ENCODE measurements around the gene M6PR.
A peak's percentile ranks its signal among the peaks of the same experiment; 100 is the strongest.
"Not testable (repeated sequence)": the region's sequence is repeated elsewhere in the genome, so short reads cannot be mapped to it uniquely, and the experiment has no call there.

Gene M6PR

DNA sequence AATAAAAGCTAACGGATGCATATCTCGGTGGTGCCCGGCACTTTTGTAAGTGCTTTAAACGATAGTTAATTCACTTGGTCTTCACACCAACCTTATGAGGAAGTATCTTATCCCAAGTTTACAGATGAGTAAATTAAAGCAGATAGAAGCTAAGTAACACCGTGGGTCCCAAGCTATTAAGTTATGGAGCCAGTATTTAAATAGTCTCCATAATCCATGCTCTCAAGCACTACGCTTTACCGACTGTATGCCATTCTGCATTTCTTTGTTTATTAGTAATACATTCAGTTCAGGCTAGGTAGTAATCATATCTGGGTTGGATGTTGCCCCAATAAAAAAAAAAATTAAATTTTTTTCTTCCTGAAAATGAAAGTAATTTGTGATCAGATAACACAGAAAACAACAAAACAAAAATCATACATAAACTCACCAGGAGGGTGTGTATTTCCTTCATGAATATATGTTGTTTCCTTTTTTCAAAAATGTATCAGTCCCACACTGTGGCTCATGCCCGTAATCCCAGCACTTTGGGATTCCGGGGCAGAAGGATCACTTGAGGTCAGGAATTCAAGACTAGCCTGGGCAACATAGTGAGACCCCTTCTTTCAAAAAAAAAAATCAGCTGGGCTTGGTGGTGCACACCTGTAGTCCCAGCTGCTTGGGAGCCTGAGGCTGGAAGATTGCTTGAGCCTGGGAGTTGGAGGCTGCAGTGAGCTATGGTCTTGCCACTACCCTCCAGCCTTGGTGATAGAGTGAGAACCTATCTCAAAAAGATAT, 1.4 kb upstream of the M6PR start:
- DNase-seq: no peak

DNA sequence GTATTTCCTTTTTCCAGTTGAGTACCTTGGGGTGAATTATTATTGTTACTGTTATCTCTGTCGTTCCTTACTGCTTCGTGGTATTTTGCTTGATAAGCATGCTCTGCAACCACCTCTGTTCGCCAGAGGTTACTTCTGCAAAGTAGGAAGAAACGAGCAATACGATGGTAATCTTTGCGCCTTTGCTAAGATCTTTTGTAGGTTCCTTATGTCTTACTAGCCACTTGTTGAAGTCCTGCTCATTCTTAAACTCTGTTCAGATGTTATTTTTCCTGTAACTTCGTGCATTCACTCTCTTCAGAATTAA, 729 bp upstream of the M6PR start:
- no peak for DNase-seq

DNA sequence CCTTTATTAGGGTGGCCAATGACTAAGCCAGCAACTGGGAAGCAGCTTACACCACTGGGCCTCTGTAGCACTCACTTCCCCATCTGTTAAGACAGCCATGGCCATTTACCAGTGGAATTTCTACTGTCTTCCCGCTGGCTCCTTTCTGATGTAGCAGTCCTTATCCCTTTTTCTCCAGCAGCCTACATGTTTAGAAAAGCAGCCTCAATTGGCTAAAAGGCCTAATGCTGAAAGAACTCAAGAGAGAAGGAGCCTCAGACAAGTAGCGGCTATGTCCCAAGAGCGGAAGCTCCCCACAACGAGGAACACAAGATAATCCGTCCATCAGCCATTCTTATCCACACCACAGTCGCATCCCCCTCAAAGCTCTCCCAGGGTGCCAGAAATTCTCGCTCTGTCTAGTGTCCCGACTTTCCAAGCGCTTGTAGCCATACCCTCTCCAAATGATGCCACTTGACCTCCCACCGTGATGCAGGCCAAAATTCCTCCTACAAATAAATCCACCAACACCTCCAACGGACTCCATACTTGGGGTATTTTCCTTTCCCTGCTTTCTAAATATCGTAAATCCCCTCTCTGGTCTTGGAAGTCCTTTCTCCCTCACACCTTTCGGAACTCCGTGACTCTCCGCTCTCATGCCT, 624 bp downstream of the M6PR start:
- DNase-seq: no peak

GRCh38 chr12:8947737-8948136, 1.7 kb downstream of the M6PR start:
- DNase-seq: no peak

GRCh38 chr12:8946733-8947132, 2.7 kb downstream of the M6PR start:
- no peak for DNase-seq

DNA sequence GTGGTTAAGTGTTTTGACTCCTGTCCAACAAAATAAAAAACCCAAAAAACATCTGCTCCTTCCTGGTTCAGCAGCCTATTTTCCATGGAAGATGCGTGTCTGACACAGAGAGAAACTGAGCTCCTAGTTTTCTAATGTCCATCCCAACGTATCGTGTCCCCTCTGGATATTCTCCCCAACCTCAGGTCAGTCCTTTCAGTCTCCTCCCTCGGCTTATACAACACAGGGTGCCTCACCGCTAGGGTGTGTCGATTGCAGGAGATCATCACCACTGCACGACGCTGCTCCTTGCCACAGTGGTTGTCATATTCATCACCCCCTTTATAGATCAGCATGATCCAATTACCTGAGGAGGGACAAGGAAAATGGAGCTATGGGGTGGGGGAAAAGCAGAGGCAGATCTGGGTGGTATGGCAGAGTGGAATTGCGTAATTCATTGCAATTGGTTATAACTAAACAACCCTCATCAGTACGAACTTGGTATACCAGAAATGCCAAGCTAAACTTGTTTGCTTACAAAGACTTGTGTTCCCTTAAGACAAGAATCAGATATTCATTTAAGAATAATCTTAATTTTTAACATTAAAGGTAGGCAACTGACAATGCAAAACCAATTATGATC, 5.8 kb downstream of the M6PR start:
- DNase-seq: no peak

DNA sequence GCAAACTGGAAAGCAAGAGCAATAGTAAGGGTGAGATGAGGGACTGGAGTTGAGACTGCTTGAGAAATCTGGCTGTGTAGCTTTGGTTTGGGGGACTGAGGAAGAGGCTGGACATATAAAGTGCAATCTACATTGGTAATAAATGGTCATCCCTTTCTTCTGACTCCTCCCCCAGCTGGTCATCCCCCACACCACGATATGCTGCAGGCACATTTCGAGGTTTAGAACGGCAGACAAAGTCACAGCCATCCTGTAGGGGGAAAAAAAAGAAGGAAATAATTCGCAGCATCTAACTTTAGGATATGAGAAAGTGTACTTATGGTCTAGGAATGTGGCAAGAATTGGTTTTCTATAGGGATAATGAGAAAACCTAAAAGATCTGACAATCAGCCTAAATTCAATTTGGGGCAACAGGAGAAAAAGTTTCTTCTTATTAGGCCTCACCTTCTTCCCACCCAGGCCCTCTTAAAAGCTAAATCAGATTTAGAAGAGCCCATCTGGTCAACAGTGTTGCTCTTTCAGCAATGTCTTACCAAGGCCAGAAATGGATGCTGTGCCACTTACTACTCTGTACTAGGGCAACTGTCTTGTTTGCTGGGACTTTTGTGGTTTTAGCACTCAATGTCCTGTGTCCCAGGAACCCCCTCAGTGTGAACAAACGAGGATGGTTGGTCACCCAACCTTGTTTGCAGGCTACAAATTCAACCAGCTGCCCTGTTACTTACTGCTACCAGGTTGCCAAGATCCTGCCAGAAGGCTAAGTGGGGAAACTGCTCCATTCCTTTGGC, 7.6 kb downstream of the M6PR start:
- no peak for DNase-seq

DNA sequence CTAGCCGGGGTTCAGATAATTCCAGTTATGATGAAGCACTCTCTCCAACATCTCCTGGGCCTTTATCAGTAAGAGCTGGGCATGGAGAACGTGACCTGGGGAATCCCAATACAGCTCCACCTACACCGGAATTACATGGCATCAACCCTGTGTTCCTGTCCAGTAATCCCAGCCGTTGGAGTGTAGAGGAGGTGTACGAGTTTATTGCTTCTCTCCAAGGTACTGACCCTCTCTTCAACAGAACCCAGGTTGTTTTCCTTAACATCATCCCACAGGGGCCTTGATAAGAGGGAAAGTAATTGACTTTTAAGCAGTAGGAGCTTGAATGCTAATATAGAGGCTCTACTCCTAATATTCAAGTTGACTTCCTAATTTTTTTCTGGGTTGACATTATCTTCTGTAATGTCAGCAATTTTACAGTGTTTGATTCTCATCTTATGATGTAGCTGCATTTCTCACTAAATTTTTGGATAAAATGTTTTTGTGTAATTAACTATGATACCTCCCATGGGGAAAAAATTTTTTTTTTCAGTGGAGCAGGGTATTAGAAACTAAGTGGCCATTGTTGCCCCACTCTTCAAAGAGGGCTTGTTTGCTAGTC, 11.5 kb downstream of the M6PR start:
- not testable (repeated sequence) for DNase-seq

GRCh38 chr12:8936735-8937134, 12.7 kb downstream of the M6PR start:
- DNase-seq: no peak

DNA sequence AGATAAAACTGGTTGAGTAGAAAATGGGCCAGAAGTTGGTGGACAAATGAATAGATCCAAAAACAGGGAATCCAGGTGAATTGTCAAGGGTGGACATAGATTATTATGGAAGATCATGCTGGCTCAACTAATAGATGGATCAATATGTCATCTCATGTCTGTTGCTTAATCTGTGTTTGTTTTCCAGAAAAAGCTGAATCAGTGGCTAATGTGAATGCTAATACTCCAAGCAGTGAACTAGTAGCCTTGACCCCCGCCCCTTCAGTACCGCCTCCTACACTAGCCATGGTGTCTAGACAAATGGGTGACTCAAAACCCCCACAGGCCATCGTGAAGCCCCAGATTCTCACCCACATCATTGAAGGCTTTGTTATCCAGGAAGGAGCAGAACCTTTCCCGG, 15.4 kb downstream of the M6PR start:
- DNase-seq: not testable (repeated sequence)

- not testable (repeated sequence) for DNase-seq
Measured at GRCh38 chr12:8932464-8932863, 17.0 kb downstream of the M6PR start.

GRCh38 chr12:8930655-8931323, 18.7 kb downstream of the M6PR start:
- not testable (repeated sequence) for DNase-seq

GRCh38 chr12:8922544-8922943, 26.9 kb downstream of the M6PR start:
- no peak for DNase-seq

- not testable (repeated sequence) for DNase-seq
Measured at GRCh38 chr12:8919643-8920042, 29.8 kb downstream of the M6PR start.

- DNase-seq: no peak
Measured at GRCh38 chr12:8917751-8918150, 31.7 kb downstream of the M6PR start.

DNA sequence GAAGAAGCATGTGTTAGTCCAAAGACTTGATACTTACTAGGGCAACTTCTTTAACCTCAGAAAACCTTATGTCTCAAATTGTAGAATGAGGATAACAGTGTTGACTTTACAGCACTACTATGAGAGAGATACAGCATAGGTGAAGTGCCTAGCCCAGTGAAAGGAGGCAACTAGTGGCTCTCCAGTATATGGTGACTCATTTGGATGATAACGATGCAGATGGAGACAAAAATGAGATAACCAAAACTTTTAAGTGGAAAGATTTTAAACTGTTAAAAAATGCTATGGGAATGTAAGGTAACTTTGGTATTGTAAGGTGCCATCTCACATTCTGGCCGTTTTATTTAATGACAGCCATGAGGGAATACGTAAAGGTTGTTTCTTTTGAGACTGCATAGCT, 32.4 kb downstream of the M6PR start:
- no peak for DNase-seq

- no peak for DNase-seq
Measured at GRCh38 chr12:8916154-8916553, 33.3 kb downstream of the M6PR start.

DNA sequence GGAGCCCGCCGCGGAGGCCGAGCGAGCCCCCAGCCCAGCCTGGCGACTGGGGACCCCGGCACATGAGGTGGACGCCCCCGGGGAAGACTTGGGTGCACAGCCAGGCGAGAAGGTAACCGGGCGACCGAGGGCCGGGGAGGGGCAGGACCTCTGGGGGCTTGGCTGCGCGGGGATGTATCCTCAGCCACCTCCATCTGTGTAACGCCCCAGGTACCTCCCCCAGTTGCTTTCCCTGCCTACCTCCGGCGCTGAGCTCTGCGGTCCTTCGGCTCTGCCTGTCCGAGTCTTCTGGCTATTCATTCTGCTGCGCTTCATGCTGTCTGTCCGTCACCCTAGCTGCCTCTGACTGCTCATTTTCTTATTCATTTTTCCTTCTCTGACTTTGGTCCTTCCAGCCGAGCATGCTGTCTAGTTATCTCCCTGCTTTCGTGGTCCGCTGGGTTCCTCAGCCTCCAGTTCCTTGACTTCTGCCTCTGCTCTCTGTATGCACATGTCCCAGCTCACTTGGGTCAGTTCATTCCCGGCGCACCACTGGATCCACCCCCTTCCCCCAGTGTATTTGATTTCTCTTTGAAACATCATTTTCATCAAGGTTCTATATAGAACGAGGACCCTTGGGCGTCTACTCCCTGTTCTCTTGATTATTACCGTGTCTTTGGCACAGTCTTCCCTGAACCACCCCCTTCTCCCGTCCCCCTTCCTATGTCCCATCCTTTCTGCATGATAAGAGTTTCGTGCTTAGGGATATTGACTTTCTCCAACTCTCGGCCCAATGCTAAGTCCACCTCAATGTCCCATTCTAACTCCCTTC, 34.5 kb downstream of the M6PR start:
- peak; percentile 47 for DNase-seq

DNA sequence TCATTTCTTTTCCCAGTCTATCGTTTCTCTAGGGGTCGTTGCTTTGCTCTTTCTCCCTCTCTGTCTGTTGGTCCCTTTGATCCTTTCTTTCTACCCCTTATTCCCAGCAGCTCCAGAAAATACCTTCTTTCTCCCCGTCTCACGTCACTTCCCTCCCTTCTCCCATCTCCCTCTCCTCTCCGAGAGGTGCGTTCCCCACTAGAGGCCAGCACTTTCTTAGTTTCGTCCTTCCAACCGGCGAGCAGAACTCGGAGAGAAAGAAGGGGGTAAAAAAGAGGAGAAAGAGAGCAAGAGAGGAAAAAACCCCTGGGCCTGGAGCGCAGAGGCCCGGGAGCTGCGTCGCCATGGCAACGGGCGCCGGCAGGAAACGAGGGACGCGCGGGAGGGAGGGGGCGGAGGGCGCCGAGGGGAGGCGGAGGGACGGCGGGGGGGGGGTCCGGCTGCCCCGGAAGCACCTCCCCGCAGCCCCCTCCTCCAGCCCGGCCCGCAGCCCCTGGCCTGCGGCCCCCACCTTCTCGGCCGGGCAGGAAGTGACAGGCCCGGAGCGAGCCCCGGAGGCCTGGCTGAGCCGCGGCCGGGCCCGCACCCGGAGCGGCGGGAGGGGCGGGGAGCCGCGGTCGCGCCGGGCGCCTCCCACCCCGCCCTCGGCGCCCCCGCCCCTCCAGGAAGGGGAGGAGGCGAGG, 35.3 kb downstream of the M6PR start, which contains the start of gene PHC1:
TSS of gene PHC1 (plus strand) at position 477 of the 683 bp plus-strand sequence. CDS start 3,169 bp downstream, outside the sequence.
- peak; percentile 79 for DNase-seq

GRCh38 chr12:8913702-8914032, 35.8 kb downstream of the M6PR start:
- no peak for DNase-seq

DNA sequence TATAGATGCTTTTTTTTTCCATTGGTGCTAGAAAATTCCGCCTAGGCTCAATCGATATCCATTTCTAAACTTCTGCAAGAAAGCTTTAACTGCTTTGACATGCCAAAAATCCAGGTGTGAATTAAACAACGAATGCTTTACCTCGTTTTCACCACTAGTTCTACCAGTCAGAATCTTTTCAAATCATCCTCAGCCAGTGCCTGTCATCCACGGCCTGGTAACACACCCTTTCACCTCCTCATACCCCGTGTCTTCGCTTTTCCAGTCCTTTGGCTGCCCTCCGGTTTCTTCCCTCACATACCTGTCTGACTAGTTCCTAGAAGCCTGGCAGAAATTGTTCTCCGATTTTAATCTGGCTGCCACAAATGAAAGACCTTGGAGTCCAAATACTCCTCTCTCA, 36.5 kb downstream of the M6PR start:
- DNase-seq: no peak

All from T-helper 9 cell (primary cell).